ENCODE measurements around the gene MAP3K9.
A peak's percentile ranks its signal among the peaks of the same experiment; 100 is the strongest.

MAP3K9 gene

GRCh38 chr14:70822530-70823185 lies 13.3 kb upstream of the MAP3K9 start:
- DNase-seq, result no peak
- in situ Hi-C loops (cut with MboI; ENCODE audit: low pct_unique_long_range_greater_than_20kb, low sequenced_read_pairs), result no loop called here

DNA sequence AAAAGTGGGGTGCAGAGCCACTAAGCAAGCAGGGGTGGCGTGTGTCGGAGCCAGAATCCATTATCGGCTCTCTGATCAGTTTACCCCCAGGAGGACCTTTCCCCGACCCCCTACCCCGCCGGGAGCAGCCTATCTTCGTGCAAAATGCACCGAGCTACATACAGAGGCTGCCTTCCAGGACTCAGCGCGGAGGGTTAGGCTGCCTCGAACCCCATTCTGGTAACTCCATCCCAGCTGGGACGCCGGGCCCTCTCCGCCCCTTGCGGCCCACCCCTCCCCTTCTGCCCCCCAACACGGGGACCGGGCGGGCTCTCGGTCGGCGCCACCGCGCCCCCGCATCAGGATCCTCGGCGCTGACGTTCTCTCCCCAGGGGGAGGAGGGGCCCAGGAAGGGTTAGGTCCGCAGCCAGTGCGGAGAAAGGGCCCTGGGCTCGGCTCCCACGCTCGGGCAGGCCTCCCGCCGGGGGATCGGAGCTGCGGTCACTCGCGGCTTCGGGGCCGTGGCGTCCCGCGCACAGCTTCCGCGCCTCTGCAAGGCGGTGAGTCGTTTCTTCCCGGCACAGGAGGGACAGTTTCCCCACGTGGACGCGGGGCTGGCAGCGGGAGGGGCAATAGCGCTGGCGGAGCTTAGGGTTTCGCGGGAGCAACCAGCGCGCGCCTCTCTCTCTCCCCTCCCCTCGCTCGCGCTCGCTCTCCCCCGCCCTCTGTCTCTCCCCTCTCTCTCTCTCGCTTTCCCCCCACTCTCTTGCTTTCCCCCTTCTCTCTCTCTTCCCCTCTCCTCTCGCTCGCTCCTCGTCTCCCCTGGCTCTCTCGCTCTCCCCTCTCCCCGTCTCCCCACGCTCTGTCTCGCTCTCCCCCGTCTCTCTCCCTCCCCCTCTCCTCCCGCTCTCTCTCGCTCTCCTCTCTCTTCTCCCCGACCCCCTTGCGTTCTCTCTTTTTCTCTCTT lies 12.5 kb upstream of the MAP3K9 start:
- in situ Hi-C loops (cut with MboI; ENCODE audit: low pct_unique_long_range_greater_than_20kb, low sequenced_read_pairs), result no loop called here
- peak; percentile 29 for DNase-seq

DNA sequence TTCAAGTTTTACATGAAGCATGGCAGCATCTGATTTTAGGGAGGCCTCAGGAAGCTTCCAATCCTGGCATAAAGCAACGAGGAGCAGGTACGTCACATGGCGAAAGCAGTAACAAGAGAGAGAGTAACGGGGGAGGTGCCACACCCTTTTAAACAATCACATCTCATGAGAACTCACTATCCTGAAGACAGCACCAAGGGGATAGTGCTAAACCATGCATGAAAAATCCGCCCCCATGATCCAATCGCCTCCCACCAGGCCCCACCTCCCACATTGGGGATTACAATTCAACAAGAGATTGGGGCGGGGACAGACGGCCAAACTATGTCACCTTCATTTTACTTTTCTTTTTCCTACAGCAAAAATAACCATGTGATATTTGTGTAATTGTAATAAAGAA lies 7.2 kb upstream of the MAP3K9 start:
- in situ Hi-C loops (cut with MboI; ENCODE audit: low pct_unique_long_range_greater_than_20kb, low sequenced_read_pairs), result no loop called here
- DNase-seq, result no peak

DNA sequence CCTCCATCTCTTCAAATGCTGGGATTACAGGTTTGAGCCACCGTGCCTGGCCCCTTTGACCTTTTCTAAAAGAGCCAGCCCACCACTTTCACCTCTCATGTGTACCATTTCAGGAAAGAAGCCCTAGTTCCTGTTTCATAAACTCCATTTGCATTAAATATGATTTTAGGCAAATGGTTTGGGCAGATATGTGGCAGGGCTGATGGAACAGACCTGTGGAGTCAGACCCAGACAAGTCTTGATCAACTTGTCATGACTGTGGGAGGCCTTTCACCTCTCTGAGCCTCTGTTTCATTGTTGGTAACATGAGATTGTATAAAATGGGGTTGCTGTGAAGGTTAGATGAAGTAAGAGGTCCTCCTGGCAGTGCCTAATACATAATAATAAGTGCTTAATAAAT lies 5.2 kb upstream of the MAP3K9 start:
- in situ Hi-C loops (cut with MboI; ENCODE audit: low pct_unique_long_range_greater_than_20kb, low sequenced_read_pairs), result no loop called here
- DNase-seq, result no peak

DNA sequence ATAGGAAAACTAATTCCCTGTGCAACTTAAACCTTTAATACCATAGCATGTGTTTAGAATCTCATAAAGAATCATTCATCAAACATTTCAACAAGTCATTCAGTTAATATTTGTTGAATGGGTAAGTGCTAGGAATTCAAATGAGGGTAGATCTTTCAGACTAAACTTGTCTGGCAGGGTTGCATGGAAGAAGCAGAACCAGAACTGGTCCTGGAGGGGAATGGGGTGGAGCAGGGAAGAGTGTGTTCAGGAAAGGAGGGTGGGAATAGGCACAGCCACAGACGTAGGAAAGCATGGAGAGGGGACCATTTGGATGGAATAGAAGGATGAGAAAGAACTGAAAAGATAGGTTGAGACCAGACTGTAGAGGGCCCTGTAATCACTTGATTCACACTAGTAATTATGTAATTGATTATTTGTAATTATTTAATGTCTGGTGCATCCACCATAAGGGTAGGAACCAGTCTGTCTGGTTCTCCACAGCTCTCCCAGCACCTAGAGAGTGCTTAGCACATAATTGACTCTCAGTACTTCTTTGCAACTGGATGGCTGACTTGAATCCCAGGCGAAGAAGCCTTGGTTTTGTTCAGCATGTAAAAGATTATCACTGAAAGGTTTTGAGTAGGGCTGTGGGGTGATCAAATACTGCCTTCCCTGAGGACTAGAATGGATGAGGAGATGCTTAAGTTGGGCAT lies 3.0 kb upstream of the MAP3K9 start:
- in situ Hi-C loops (cut with MboI; ENCODE audit: low pct_unique_long_range_greater_than_20kb, low sequenced_read_pairs), result no loop called here
- DNase-seq, result no peak

- no peak for DNase-seq
- in situ Hi-C loops (cut with MboI; ENCODE audit: low pct_unique_long_range_greater_than_20kb, low sequenced_read_pairs), result no loop called here
Observed at GRCh38 chr14:70811578-70811977, 2.3 kb upstream of the MAP3K9 start.

DNA sequence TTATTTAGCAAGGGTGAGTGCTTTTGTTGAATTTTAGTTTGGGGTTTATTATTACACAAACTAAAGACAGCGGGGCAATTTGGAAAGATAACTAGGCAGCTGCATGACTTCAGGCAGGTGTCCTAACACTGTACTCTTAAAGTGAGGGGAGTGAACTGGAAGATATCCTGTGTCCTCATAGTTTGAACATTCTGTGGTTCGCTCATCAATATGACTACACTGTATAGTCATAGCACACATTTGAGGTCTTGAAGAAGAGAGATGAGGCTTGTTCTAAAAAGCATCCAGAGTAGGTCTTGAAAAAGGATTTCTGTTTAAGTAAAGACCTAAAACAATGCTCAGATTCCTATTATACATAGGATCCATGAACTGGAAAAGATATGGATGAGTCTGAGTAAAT lies 1.7 kb upstream of the MAP3K9 start:
- in situ Hi-C loops (cut with MboI; ENCODE audit: low pct_unique_long_range_greater_than_20kb, low sequenced_read_pairs), result no loop called here

DNA sequence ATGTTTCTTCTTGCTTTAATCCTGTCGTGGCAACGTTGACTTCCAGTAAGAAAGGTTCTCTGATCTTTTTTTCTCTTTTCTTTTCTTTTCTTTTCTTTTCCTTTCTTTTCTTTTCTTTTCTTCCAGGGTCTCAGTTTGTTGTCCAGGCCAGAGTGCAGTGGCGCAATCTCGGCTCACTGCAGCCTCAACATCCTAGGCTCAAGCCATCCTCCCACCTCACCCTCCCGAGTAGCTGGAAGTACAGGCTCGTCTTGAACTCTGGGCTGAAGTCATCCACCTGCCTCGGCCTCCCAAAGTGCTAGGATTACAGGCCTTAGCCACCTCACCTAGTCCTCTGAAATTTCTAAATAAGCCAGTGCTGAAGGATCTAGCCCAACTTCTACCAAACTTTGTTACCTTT lies 1.3 kb upstream of the MAP3K9 start:
- in situ Hi-C loops (cut with MboI; ENCODE audit: low pct_unique_long_range_greater_than_20kb, low sequenced_read_pairs), result no loop called here
- DNase-seq, result no peak

More for the DNA sequence above, 1.7 kb upstream of the MAP3K9 start:
- DNase-seq, result no peak

DNA sequence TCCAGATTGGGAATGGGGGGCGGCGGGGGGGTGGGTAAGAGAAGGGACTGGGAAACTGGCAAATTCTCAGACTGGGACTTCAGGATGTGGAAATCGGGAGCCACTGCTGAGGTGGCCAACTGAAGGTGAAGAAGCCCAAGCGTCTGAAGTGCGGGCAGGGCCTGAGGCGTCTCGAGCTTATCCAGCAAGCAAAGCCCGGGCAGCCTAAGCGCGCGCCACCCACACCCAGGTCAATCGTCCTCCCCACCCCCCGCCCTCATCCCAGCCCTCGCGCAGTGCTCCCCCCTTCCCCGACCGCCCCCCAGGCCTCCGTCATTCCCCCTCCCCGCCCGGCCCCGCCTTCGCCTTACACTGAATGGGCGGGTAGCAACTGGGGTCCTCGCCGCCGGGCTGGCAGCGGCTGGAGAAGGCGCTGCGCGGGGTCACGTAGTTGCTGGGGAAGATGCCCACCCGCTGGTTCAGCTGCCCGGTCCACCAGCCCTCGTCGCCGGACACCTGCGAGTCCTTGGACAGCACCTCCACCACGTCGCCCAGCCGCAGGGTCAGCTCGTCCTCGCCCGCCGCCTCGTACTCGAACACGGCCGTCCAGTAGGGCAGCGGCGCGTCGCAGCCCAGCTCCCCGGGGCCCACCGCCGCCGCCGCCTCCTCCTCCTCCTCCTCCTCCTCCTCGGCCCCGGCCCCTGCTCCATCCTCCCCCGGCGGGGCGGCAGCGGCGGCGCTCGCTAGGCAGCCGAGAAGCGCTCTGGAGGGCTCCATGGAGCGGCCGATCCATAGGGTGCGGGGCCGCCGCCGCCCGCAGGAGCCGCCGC lies 693 bp downstream of the MAP3K9 start:
- in situ Hi-C loops (cut with MboI; ENCODE audit: low pct_unique_long_range_greater_than_20kb, low sequenced_read_pairs), result no loop called here
- DNase-seq, result no peak

- no peak for DNase-seq
- in situ Hi-C loops (cut with MboI; ENCODE audit: low pct_unique_long_range_greater_than_20kb, low sequenced_read_pairs), result no loop called here
Observed at GRCh38 chr14:70807898-70808415, 1.4 kb downstream of the MAP3K9 start.

GRCh38 chr14:70804556-70805162 lies 4.7 kb downstream of the MAP3K9 start:
- in situ Hi-C loops (cut with MboI; ENCODE audit: low pct_unique_long_range_greater_than_20kb, low sequenced_read_pairs), result no loop called here
- DNase-seq, result no peak

DNA sequence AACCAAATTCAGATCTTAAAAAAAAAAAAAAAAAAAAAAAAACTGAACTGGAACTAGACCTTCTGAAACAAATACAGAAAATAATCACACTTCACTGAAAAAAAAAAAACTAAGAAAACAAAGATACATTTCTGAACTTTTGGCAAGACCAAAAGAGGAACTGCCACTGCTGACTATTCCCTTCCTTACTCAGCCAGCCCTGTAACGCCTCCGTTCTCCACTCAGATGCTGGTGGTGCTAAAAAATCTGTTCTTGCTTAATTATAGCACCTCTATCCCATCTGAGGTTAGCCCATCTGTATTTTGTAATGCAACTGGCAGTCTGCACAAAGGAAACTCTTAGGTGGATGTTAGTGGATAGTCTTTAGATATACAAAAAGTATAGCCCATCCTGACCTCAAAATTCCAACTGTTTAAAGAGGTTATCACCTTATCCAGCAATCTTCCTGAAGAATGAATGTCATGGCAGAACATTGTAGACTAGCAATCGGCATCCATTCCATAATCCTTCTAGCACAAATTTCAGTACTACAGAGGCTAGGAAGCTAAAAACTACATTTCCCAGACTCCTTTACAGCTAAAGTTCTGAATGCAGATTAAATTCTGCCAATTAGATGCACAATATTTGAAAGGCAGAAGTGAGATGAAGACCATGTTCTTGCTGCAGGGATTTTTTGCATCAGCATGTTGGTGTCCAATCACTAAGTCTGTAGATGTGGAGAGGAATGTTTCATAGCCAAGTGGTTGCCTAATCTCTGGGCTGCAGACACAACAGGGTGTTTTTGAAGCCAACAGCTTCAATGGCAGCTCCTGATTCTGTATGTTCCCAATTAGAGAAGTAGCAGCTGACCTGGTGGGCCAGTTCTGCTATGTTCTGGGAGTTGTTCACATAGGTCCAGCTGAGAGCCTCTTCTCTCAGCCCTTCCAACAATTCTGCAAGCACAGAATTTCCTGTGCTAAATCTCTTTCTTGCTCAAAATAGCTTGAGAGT lies 5.7 kb downstream of the MAP3K9 start:
- in situ Hi-C loops (cut with MboI; ENCODE audit: low pct_unique_long_range_greater_than_20kb, low sequenced_read_pairs), result no loop called here
- DNase-seq, result no peak

DNA sequence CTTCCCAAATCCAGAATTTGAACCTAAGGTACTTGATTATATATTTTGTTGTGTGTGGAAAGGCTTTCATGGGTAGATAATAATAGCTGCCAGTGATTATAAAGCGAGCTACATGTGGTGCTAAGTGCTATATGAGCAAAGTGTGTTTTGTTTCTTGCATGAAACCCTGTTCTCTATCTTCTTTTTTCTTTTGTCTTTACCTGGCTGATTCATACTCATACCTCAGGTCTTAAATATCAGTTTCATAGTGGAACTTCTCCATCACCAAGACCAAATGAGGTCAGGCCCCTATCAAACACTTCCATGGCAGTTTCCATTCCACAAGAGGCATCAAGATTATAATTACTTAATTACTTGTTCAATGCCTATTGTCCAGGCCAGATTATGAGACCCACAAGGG lies 6.9 kb downstream of the MAP3K9 start:
- DNase-seq, result no peak
- in situ Hi-C loops (cut with MboI; ENCODE audit: low pct_unique_long_range_greater_than_20kb, low sequenced_read_pairs), result no loop called here

GRCh38 chr14:70801836-70802235 lies 7.5 kb downstream of the MAP3K9 start:
- no peak for DNase-seq
- in situ Hi-C loops (cut with MboI; ENCODE audit: low pct_unique_long_range_greater_than_20kb, low sequenced_read_pairs), result no loop called here

DNA sequence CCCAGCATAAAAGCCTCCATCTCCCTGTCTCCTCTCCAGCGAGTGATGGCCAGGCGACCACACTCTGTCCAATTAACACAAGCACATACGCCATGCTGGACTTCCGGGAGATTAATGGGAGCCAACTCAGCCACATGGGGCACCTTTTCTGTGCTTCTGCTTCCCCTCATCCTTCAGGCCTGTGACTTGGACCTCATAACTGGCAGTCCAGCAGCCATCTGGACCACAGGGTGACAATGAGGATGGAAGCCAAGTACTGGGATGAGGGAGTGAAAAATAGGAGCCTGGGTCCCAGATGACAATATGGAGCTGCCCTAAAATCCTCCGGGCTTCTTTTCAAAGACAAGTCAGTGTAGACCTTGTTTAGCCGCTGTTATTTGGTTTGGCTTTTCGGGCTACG lies 12.8 kb downstream of the MAP3K9 start:
- DNase-seq, result no peak
- in situ Hi-C loops (cut with MboI; ENCODE audit: low pct_unique_long_range_greater_than_20kb, low sequenced_read_pairs), result no loop called here

DNA sequence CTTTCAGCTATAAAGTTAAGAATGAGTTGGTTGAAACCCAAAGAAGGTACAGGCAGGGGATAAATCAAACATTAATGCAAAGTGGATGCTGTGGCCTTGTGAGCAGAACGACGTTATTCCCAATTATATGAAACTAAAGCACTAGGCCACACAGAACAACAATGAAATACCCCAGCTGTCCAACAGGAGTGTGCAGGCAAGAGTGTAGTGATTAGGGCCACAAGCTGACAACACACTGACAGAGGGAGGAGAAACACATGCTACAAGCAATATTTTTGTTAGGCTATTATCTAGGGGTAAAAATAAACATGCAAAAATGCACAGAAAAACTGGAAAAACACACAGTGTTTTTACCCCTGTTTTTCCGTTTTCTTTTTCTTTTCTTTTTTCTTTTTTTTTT lies 15.0 kb downstream of the MAP3K9 start:
- in situ Hi-C loops (cut with MboI; ENCODE audit: low pct_unique_long_range_greater_than_20kb, low sequenced_read_pairs), result no loop called here
- no peak for DNase-seq

- DNase-seq, result no peak
- in situ Hi-C loops (cut with MboI; ENCODE audit: low pct_unique_long_range_greater_than_20kb, low sequenced_read_pairs), result no loop called here
Observed at GRCh38 chr14:70793637-70794036, 15.7 kb downstream of the MAP3K9 start.

DNA sequence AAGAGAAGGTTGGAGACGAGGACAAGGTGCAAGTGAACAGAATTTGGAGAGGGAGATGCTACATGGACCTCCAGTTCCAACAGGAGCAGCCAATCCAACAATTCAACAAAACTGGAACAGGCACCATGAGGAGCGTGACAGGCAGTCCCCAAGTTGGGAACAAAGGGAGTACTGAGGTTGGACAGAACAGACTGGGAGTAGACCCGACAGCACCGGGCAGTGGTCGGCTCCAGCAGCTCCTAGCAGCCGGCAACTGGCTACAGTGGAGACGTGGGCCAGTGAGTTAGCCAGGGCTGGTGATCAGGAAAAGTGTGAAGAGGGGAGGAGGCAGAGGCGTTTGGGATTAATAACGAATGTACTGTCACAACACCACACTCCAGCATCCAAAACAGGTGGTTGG lies 16.4 kb downstream of the MAP3K9 start:
- no peak for DNase-seq
- in situ Hi-C loops (cut with MboI; ENCODE audit: low pct_unique_long_range_greater_than_20kb, low sequenced_read_pairs), result no loop called here
